HFFc6 (cell line): ENCODE measurements around the gene C5AR2. TPM values are rescaled to one million over a fixed set of nuclear protein-coding genes. Genes with fewer than 3 reads are reported as not detected.
"Not testable (repeated sequence)": the region's sequence is repeated elsewhere in the genome, so short reads cannot be mapped to it uniquely, and the experiment has no call there.

Source experiments
- DNase-seq: peaks from one replicate; pipeline ENCODE4 v3.0.0-alpha.2; 2018
- H3K27ac Mint-ChIP-seq: 2 replicates; pipeline ENCODE4 v1.8.0; 2020; ENCODE audit warnings: mild to moderate bottlenecking, mixed read lengths
- H3K27me3 Mint-ChIP-seq: 2 replicates; pipeline ENCODE4 v1.8.0; 2021; ENCODE audit warnings: mild to moderate bottlenecking, moderate library complexity, mixed read lengths; ENCODE audit not compliant: insufficient read depth
- H3K36me3 Mint-ChIP-seq: 2 replicates; pipeline ENCODE4 v1.8.0; 2021; ENCODE audit warnings: low read depth, mixed read lengths
- H3K4me1 Mint-ChIP-seq: 2 replicates; pipeline ENCODE4 v1.8.0; 2020; ENCODE audit warnings: low read depth, mixed read lengths
- H3K4me3 Mint-ChIP-seq: 2 replicates; pipeline ENCODE4 v1.8.0; 2020; ENCODE audit warnings: mild to moderate bottlenecking, moderate library complexity, mixed read lengths
- H3K9me3 Mint-ChIP-seq: 2 replicates; pipeline ENCODE4 v1.8.0; 2020; ENCODE audit warnings: mild to moderate bottlenecking, mixed read lengths
- total RNA-seq, 6 experiments: library from RNA; stranded (reverse); fragmentation: NEBNext Ultra II Directional; extraction: Animal tissue kit (Norgen Biotek cat#: 25700); gene quantifications; 2 replicates in 1 of 6; 3 replicates in 5 of 6; pipeline ENCODE4 v1.2.3, GENCODE V29; 2021
- TF ChIP-seq, protein P1 (sequence below): fragments of 200-600 bp; sonication (generic); IDR thresholded peaks from 2 replicates; pipeline ENCODE4 v1.5.0; 2021; ENCODE audit warnings: antibody characterized with exemption, mild to moderate bottlenecking

The C5AR2 gene
- total RNA-seq, 6 experiments from 2014 or later: 0.03 to 0.14 (median 0.05) TPM; not detected in 2

DNA sequence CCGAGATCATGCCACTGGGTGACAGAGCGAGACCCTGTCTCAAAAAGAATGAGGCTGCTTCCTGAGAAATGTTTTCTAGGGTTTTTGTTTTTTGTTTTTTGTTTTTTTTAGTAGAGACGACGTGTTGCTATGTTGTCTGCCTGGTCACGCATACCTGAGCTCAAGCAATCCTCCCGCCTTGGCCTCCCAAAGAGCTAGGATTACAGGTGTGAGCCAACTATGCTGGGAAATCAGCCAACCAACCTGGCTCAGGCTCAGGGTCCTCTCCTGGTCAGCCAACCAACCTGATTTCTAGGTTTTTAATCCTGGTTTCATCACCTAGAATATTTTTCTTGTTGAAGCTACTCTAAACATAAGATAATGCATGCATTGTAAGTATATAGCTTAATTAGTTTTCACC, 24.9 kb downstream of the C5AR2 start:
- Mint-ChIP-seq H3K27ac (no peak overlapping the region), H3K36me3 (peaks cover 27% of the 10 kb centered on the region), H3K9me3 (no peaks in the 10 kb centered on the region), H3K4me1 (no peaks in the 10 kb centered on the region), H3K27me3 (no peaks in the 10 kb centered on the region; the same call in 1 of the 2 replicates), H3K4me3 (no peak overlapping the region)
- DNase-seq: no peak
- TF ChIP-seq, protein P1, sequence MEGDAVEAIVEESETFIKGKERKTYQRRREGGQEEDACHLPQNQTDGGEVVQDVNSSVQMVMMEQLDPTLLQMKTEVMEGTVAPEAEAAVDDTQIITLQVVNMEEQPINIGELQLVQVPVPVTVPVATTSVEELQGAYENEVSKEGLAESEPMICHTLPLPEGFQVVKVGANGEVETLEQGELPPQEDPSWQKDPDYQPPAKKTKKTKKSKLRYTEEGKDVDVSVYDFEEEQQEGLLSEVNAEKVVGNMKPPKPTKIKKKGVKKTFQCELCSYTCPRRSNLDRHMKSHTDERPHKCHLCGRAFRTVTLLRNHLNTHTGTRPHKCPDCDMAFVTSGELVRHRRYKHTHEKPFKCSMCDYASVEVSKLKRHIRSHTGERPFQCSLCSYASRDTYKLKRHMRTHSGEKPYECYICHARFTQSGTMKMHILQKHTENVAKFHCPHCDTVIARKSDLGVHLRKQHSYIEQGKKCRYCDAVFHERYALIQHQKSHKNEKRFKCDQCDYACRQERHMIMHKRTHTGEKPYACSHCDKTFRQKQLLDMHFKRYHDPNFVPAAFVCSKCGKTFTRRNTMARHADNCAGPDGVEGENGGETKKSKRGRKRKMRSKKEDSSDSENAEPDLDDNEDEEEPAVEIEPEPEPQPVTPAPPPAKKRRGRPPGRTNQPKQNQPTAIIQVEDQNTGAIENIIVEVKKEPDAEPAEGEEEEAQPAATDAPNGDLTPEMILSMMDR: no peak

DNA sequence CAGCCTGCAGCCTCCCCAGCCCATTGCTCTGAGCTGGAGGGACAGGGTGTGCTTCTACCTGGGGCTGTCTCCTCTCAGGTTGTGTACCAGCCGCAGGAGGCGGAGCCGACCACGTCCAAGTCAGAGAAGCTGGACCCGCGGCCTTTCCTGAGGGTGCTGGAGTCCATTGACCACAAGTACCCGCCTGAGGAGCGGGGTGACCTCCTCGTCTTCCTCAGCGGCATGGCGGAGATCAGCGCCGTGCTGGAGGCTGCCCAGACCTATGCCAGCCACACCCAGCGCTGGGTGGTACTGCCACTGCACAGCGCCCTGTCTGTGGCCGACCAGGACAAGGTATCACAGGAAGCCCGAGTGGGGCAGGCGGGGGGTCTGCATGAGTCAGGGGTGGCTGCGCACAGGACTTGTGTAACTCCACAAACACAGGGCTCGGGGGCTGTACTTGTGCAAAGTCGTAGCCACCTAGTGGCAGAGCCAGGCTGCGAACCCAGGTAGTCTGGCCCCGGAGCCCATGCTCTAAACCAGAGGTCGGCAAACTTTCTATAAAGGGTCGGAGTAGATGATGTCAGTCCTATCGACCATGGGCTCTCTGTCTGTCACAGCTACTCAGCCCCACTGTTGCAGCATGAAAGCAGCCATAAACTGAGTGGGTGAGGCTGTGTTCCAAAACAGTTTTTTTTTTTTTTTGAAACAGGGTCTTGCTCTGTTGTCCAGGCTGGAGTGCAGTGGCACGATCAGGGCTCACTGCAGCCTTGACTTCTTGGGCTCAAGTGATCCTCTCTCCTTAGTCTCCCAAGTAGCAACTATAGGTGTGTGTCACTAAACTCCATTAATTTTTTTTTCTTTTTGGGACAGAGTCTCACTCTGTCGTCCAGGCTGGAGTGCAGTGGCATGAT, 26.1 kb downstream of the C5AR2 start:
- H3K27me3 Mint-ChIP-seq: no peaks in the 10 kb centered on the region; the same call in 1 of the 2 replicates
- DNase-seq: no peak
- no peak overlapping the region for H3K4me3 Mint-ChIP-seq
- TF ChIP-seq, protein P1: peak; percentile 60
- H3K27ac Mint-ChIP-seq: no peak overlapping the region
- H3K9me3 Mint-ChIP-seq: no peaks in the 10 kb centered on the region
- H3K36me3 Mint-ChIP-seq: peaks cover 16% of the 10 kb centered on the region
- H3K4me1 Mint-ChIP-seq: no peaks in the 10 kb centered on the region

- DNase-seq: no peak
- TF ChIP-seq, protein P1: no peak
- peaks cover 18% of the 10 kb centered on the region for H3K36me3 Mint-ChIP-seq
- H3K4me3 Mint-ChIP-seq: no peak overlapping the region
- no peaks in the 10 kb centered on the region; the same call in none of the 2 replicates for H3K27me3 Mint-ChIP-seq
- H3K9me3 Mint-ChIP-seq: no peaks in the 10 kb centered on the region
- H3K4me1 Mint-ChIP-seq: peaks cover 4% of the 10 kb centered on the region
- H3K27ac Mint-ChIP-seq: no peak overlapping the region
Measured at GRCh38 chr19:47358936-47359335, 27.0 kb downstream of the C5AR2 start.

- DNase-seq: no peak
- Mint-ChIP-seq H3K4me1 (peaks cover 8% of the 10 kb centered on the region), H3K9me3 (no peaks in the 10 kb centered on the region), H3K4me3 (no peak overlapping the region), H3K27ac (no peak overlapping the region), H3K36me3 (peaks cover 22% of the 10 kb centered on the region), H3K27me3 (no peaks in the 10 kb centered on the region; the same call in none of the 2 replicates)
- TF ChIP-seq, protein P1: no peak
Measured at GRCh38 chr19:47362321-47362720, 30.3 kb downstream of the C5AR2 start.

- TF ChIP-seq, protein P1: no peak
- Mint-ChIP-seq H3K9me3 (no peaks in the 10 kb centered on the region), H3K27me3 (no peaks in the 10 kb centered on the region; the same call in none of the 2 replicates), H3K36me3 (peaks cover 23% of the 10 kb centered on the region), H3K4me1 (peaks cover 8% of the 10 kb centered on the region), H3K4me3 (no peak overlapping the region), H3K27ac (no peak overlapping the region)
- peak; percentile 9 for DNase-seq
Measured at GRCh38 chr19:47363758-47364531, 32.0 kb downstream of the C5AR2 start.

DNA sequence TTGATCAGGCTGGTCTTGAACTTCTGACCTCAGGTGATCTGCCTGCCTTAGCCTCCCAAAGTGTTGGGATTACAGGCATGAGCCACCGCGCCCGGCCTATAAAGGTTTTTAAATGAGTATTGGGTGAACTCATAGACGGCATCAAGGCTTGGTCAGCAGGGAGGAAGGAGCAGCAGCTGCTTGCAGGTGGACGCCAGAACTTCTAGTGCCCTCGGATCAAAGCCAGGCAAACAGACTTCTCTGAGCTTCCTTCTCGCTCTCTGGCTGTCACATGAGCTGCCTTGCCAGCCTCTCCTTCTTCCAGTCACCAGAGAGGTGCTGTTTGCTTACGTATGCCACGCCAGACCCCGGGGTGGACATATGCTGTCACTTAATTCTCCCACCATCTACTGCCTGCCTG, 33.5 kb downstream of the C5AR2 start:
- Mint-ChIP-seq H3K36me3 (peaks cover 27% of the 10 kb centered on the region), H3K4me1 (peaks cover 22% of the 10 kb centered on the region)
- not testable (repeated sequence) for H3K4me3 Mint-ChIP-seq, H3K27ac Mint-ChIP-seq, H3K27me3 Mint-ChIP-seq, DNase-seq, H3K9me3 Mint-ChIP-seq
